K562 (cell line): ENCODE measurements around the gene NRM. TPM values are rescaled to one million over a fixed set of nuclear protein-coding genes. Genes with fewer than 3 reads are reported as not detected.

ENCODE experiments used
- ARHGAP35 ChIP-seq: fragments of 450-650 bp; IDR thresholded peaks from 2 replicates; pipeline ENCODE4 v1.6.1; 2018; ENCODE audit not compliant: partially characterized antibody
- ATF4 ChIP-seq: fragments of 450-650 bp; formaldehyde crosslinking; IDR thresholded peaks from 2 replicates; pipeline ENCODE4 v1.4.0; 2022; ENCODE audit warnings: mild to moderate bottlenecking, moderate library complexity
- BDP1 ChIP-seq: IDR thresholded peaks from 3 replicates; pipeline ENCODE4 v1.6.1; 2011; ENCODE audit not compliant: insufficient read length, insufficient read depth
- CBX2 ChIP-seq: fragments of 200-600 bp; sonication (generic); IDR thresholded peaks from one replicate; pipeline ENCODE4 v1.6.1; 2012; ENCODE audit warnings: mild to moderate bottlenecking, low read length, inconsistent platforms; ENCODE audit not compliant: insufficient read depth, poor library complexity, severe bottlenecking
- ELF4 ChIP-seq: fragments of 450-650 bp; formaldehyde crosslinking; IDR thresholded peaks from 2 replicates; pipeline ENCODE4 v1.4.0; 2022; ENCODE audit warnings: missing genetic modification characterization
- ERF ChIP-seq: fragments of 450-650 bp; formaldehyde crosslinking; IDR thresholded peaks from 2 replicates; pipeline ENCODE4 v1.4.0; 2020; ENCODE audit warnings: mild to moderate bottlenecking, mixed read lengths
- ETS2 ChIP-seq: IDR thresholded peaks from 2 replicates; pipeline ENCODE4 v1.6.1; 2016; ENCODE audit warnings: borderline replicate concordance, missing genetic modification characterization, mild to moderate bottlenecking, moderate library complexity, missing compliant biosample characterization; ENCODE audit not compliant: poor library complexity, severe bottlenecking
- HBP1 ChIP-seq: fragments of 450-650 bp; formaldehyde crosslinking; IDR thresholded peaks from 2 replicates; pipeline ENCODE4 v1.4.0; 2022; ENCODE audit warnings: missing genetic modification characterization
- HNRNPLL ChIP-seq: fragments of 200-400 bp; formaldehyde crosslinking; IDR thresholded peaks from 2 replicates; pipeline ENCODE4 v1.6.1; 2017; ENCODE audit warnings: low read length, low read depth, mild to moderate bottlenecking; ENCODE audit not compliant: poor library complexity, severe bottlenecking
- NFE2 ChIP-seq: IDR thresholded peaks from 2 replicates; pipeline ENCODE4 v1.6.1; 2014; ENCODE audit warnings: antibody characterized with exemption, low read depth
- POLR2A ChIP-seq: fragments of 450-650 bp; conservative IDR thresholded peaks from 2 replicates; pipeline ENCODE4 v1.6.1; 2016
- PRMT5 ChIP-seq: sonication (generic); formaldehyde crosslinking; IDR thresholded peaks from 2 replicates; pipeline ENCODE4 v1.5.0; 2020; ENCODE audit warnings: missing genetic modification reagents
- PRPF4 ChIP-seq: fragments of 200-400 bp; formaldehyde crosslinking; IDR thresholded peaks from one replicate; pipeline ENCODE4 v1.6.1; 2017; ENCODE audit warnings: low read length, low read depth, mild to moderate bottlenecking; ENCODE audit not compliant: insufficient read depth, poor library complexity, severe bottlenecking
- RBM15 ChIP-seq: fragments of 200-400 bp; formaldehyde crosslinking; IDR thresholded peaks from 2 replicates; pipeline ENCODE4 v1.6.1; 2018; ENCODE audit warnings: mild to moderate bottlenecking, low read length, moderate library complexity; ENCODE audit not compliant: insufficient read depth
- RFX7 ChIP-seq: fragments of 250-450 bp; sonication (Bioruptor Pico); IDR thresholded peaks from 2 replicates; pipeline ENCODE4 v1.5.1; 2021; ENCODE audit warnings: mild to moderate bottlenecking
- TEAD1 ChIP-seq, 2 experiments: fragments of 450-650 bp in 1 of 2; sonication (generic) in 1 of 2; formaldehyde crosslinking; IDR thresholded peaks; 2 replicates each; pipeline versions ENCODE4 v1.4.0 to v1.8.0; 2020 to 2022; ENCODE audit warnings: mild to moderate bottlenecking in 2 of 2, missing genetic modification reagents in 1 of 2
- TFE3 ChIP-seq: fragments of 450-650 bp; formaldehyde crosslinking; IDR thresholded peaks from 2 replicates; pipeline ENCODE4 v1.4.0; 2020; ENCODE audit warnings: mild to moderate bottlenecking, mixed read lengths
- THAP7 ChIP-seq: fragments of 250-450 bp; sonication (Bioruptor Pico); IDR thresholded peaks from 2 replicates; pipeline ENCODE4 v1.5.0; 2021
- THRAP3 ChIP-seq: fragments of 450-650 bp; IDR thresholded peaks from 2 replicates; pipeline ENCODE4 v1.6.1; 2016; ENCODE audit warnings: mild to moderate bottlenecking, inconsistent platforms, borderline replicate concordance
- ZBTB26 ChIP-seq: fragments of 450-650 bp; formaldehyde crosslinking; IDR thresholded peaks from 2 replicates; pipeline ENCODE4 v1.4.0; 2022; ENCODE audit warnings: missing genetic modification characterization
- ZFP1 ChIP-seq: fragments of 450-650 bp; formaldehyde crosslinking; IDR thresholded peaks from 2 replicates; pipeline ENCODE4 v1.4.0; 2020; ENCODE audit warnings: mild to moderate bottlenecking, mixed read lengths
- ZNF165 ChIP-seq: fragments of 250-450 bp; sonication (Bioruptor Pico); IDR thresholded peaks from 2 replicates; pipeline ENCODE4 v1.4.0; 2020; ENCODE audit warnings: borderline replicate concordance
- ZNF431 ChIP-seq: sonication (generic); formaldehyde crosslinking; IDR thresholded peaks from 2 replicates; pipeline ENCODE4 v1.8.0; 2022; ENCODE audit warnings: mild to moderate bottlenecking, missing genetic modification reagents
- ZNF695 ChIP-seq: fragments of 450-650 bp; formaldehyde crosslinking; IDR thresholded peaks from 2 replicates; pipeline ENCODE4 v1.4.0; 2020; ENCODE audit warnings: mild to moderate bottlenecking, moderate library complexity
- polyA plus RNA-seq, 8 experiments: library from polyadenylated mRNA; depleted of rRNA in 4 of 8; stranded (reverse) in 5 of 8; unstranded in 3 of 8; fragments of >200 nt; fragmentation: Nextera tagmentation in 2 of 8; fragmentation: Illumina TruSeq in 1 of 8; extraction: Ambion mirVana in 2 of 8; extraction: Trizol in 1 of 8; gene quantifications; 2 replicates each; pipeline versions ENCODE4 v1.2.1 to v1.2.3, GENCODE V29; 2011 to 2014; ENCODE audit warnings: inconsistent platforms in 1 of 8, missing spikeins in 1 of 8
- total RNA-seq, 7 experiments: library from RNA; depleted of rRNA in 6 of 7; stranded (reverse); fragments of >200 nt in 6 of 7; fragmentation: Illumina TruSeq in 2 of 7; extraction: Trizol in 2 of 7; gene quantifications; 2 replicates each; pipeline versions ENCODE4 v1.2.1 to v1.2.3, GENCODE V29; 2011 to 2021; ENCODE audit warnings: low replicate concordance in 1 of 7

Gene NRM
- total and polyA plus RNA-seq, 9 of the 15 experiments (the other 6 are each of a cell fraction or from before 2014, with no cell fraction given): 9.7 to 58.2 (median 18.1) TPM

- no peak for TF ChIP-seq BDP1
- TF ChIP-seq PRPF4: peak; percentile 16
- peak; percentile 75; the same call in 1 of the 2 replicates for TF ChIP-seq PRMT5 (CRISPR knock-in tag)
- TF ChIP-seq CBX2: no peak
- no peak for TF ChIP-seq POLR2A
- peak; percentile 79; the same call in 1 of the 2 replicates for TF ChIP-seq ZBTB26 (CRISPR knock-in tag)
- no peak for TF ChIP-seq HNRNPLL
- no peak for TF ChIP-seq RBM15
- no peak for TF ChIP-seq ARHGAP35
- TF ChIP-seq ETS2 (tag): no peak
- TF ChIP-seq ZNF431 (CRISPR knock-in tag): no peak
- TF ChIP-seq RFX7 (CRISPR knock-in tag): peak; percentile 87; the same call in 1 of the 2 replicates
- TF ChIP-seq TEAD1 (CRISPR knock-in tag; IDR thresholded peaks at IDR 0.05): peak in 1 of 2 experiments; percentile 33; a peak in 1 of 4 replicates
- 0 out of 2 replicates have a peak, but pooled peaks have one; percentile 66 for TF ChIP-seq ELF4 (CRISPR knock-in tag)
- TF ChIP-seq ATF4 (CRISPR knock-in tag): 0 out of 2 replicates have a peak, but pooled peaks have one; percentile 40
- TF ChIP-seq TFE3: no peak
- TF ChIP-seq THAP7 (CRISPR knock-in tag): no peak
- peak; percentile 47; the same call in 1 of the 2 replicates for TF ChIP-seq ZFP1 (CRISPR knock-in tag)
- TF ChIP-seq NFE2: no peak
- TF ChIP-seq HBP1: peak; percentile 77
- 0 out of 2 replicates have a peak, but pooled peaks have one; percentile 17 for TF ChIP-seq THRAP3
- TF ChIP-seq ERF (CRISPR knock-in tag): peak; percentile 77
- TF ChIP-seq ZNF165 (CRISPR knock-in tag): no peak
- TF ChIP-seq ZNF695 (CRISPR knock-in tag): peak; percentile 67; the same call in 1 of the 2 replicates
Observed at GRCh38 chr6:30720738-30721197, 30.0 kb upstream of the NRM start (continued).
